Progenitor cell of endocrine pancreas (in vitro differentiated cells): ENCODE results near the gene TANC1. TPM values are rescaled to one million over a fixed set of nuclear protein-coding genes. Genes with fewer than 3 reads are reported as not detected.

Source experiments
- DNase-seq: peaks from one replicate; pipeline ENCODE4 v3.0.0; 2021; ENCODE audit warnings: low spot score; ENCODE audit not compliant: unreplicated experiment
- H3K27ac Mint-ChIP-seq: 2 replicates; pipeline ENCODE4 v1.8.0; 2021; ENCODE audit warnings: mild to moderate bottlenecking, moderate library complexity, mixed read lengths
- H3K27me3 Mint-ChIP-seq: 2 replicates; pipeline ENCODE4 v1.8.0; 2021; ENCODE audit warnings: mixed read lengths
- H3K36me3 Mint-ChIP-seq: 2 replicates; pipeline ENCODE4 v1.8.0; 2022; ENCODE audit warnings: mixed read lengths; ENCODE audit not compliant: insufficient read depth
- H3K4me1 Mint-ChIP-seq: 2 replicates; pipeline ENCODE4 v1.8.0; 2021; ENCODE audit warnings: low read depth, mixed read lengths
- H3K4me3 Mint-ChIP-seq: 2 replicates; pipeline ENCODE4 v1.8.0; 2021; ENCODE audit warnings: low read depth, mild to moderate bottlenecking, moderate library complexity, mixed read lengths
- H3K9me3 Mint-ChIP-seq: 2 replicates; pipeline ENCODE4 v1.8.0; 2021; ENCODE audit warnings: low read depth, mixed read lengths
- total RNA-seq: library from RNA; stranded (reverse); gene quantifications from 2 replicates; pipeline ENCODE4 v1.2.1, GENCODE V29; 2021
- TF ChIP-seq, protein P1 (sequence below): fragments of 200-600 bp; sonication (generic); IDR thresholded peaks from one replicate; pipeline ENCODE4 v1.5.0; 2021; ENCODE audit warnings: antibody characterized with exemption, mild to moderate bottlenecking; ENCODE audit not compliant: unreplicated experiment

Gene TANC1
- total RNA-seq, 1 donor from 2014 or later: 29.8 TPM

DNA sequence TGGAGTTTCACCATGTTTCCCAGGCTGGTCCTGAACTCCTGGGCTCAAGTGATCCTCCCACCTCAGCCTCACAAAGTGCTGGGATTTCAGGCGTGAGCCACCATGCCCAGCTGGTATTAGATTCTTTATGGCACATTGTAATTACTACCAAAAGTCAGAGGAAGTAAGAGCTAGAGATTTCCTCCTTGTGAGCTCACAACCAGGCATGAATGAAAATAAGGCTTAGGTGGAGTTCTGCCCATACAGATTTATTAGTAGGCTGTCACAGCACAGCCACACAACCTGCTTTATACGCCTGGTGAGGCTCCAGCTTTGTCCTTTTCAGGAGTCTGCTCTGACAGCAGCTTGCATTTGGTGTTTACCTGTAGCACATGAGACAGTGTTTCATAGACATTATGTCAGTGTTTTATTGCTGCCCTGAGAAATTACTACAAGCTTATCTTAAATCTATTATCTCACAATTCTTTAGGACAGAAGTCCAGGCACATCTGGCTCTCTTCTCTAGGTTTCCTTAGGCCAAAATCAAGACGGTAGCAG is 156.6 kb downstream of the TANC1 start:
- DNase-seq: no peak
- Mint-ChIP-seq H3K36me3 (peaks cover 5% of the 10 kb centered on the region), H3K27me3 (no peaks in the 10 kb centered on the region), H3K4me1 (peaks cover 24% of the 10 kb centered on the region), H3K9me3 (no peaks in the 10 kb centered on the region), H3K4me3 (no peak overlapping the region), H3K27ac (peak overlapping the region; percentile 86)
- TF ChIP-seq, protein P1, sequence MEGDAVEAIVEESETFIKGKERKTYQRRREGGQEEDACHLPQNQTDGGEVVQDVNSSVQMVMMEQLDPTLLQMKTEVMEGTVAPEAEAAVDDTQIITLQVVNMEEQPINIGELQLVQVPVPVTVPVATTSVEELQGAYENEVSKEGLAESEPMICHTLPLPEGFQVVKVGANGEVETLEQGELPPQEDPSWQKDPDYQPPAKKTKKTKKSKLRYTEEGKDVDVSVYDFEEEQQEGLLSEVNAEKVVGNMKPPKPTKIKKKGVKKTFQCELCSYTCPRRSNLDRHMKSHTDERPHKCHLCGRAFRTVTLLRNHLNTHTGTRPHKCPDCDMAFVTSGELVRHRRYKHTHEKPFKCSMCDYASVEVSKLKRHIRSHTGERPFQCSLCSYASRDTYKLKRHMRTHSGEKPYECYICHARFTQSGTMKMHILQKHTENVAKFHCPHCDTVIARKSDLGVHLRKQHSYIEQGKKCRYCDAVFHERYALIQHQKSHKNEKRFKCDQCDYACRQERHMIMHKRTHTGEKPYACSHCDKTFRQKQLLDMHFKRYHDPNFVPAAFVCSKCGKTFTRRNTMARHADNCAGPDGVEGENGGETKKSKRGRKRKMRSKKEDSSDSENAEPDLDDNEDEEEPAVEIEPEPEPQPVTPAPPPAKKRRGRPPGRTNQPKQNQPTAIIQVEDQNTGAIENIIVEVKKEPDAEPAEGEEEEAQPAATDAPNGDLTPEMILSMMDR: no peak

DNA sequence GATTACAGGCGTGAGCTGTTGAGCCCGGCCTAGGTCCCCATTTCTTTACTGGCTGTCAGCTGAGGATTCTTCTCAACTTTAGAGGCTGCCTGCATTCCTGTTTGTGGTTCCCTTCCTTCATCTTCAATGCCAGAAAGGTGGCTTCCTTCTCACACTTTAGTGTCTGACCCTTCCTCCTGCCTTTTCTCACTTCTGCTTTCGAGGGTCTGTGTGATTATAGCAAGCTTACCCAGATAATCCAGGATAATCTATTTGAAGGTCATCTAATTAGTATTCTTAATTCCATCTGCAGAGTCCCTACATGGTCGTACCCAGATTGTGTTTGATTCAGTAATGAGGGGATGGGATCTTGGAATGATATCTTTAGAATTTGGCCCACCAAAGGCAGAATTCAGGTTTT is 157.4 kb downstream of the TANC1 start:
- no peak for DNase-seq
- H3K4me3 Mint-ChIP-seq: no peak overlapping the region
- H3K27me3 Mint-ChIP-seq: no peaks in the 10 kb centered on the region
- TF ChIP-seq, protein P1: no peak
- H3K4me1 Mint-ChIP-seq: peaks cover 23% of the 10 kb centered on the region
- H3K27ac Mint-ChIP-seq: no peak overlapping the region
- peaks cover 4% of the 10 kb centered on the region for H3K36me3 Mint-ChIP-seq
- no peaks in the 10 kb centered on the region for H3K9me3 Mint-ChIP-seq

DNA sequence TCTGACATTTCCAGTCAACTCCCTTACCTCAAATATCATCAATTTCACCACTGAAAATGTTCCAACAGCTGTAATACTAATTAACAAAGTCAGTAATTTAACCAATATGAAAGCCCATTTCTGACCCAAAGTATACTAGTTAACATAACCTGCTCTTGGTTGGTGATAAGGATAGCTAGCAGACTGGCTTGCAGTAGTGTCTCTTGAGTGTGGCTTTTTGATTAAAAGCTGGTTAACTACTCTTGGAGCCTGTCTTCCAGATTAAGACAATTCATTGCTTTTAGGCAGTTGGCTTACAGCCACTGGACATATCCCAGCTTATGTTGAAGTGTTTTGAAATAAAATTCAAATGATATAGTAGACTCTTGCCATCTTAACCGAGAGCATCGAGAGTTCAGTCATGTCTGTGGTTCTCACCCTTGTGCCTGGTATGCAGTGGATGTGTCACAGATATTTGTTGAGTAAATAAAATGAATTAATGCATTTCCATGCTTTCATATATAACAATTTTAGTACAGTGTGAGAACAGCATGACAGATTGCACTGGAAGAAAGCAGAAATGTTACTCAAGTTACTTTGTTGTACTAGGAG is 158.1 kb downstream of the TANC1 start:
- DNase-seq: no peak
- Mint-ChIP-seq H3K9me3 (no peaks in the 10 kb centered on the region), H3K27me3 (no peaks in the 10 kb centered on the region), H3K27ac (no peak overlapping the region), H3K36me3 (peaks cover 4% of the 10 kb centered on the region), H3K4me1 (peaks cover 24% of the 10 kb centered on the region), H3K4me3 (no peak overlapping the region)
- TF ChIP-seq, protein P1: no peak

DNA sequence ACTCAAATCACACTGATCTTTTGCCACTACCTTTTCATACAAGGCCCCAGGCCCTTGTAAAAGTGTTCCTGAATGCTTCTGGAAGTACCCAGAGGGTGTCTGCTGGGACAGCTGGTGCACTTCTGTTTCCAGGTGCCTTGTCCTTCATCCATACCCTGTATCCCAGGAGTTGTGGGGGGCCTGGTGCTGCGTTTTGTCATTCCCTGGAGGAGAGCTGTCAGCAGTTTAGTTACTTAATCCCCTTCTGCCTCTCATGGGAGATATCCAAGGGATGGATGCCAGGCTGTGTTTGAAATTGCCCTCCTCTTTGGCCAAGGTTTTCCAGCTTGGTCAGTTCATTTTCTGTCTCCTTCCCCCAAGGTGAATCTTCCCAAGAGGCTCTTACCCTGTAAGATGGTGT is 159.8 kb downstream of the TANC1 start:
- Mint-ChIP-seq H3K4me3 (no peak overlapping the region), H3K4me1 (peaks cover 22% of the 10 kb centered on the region)

DNA sequence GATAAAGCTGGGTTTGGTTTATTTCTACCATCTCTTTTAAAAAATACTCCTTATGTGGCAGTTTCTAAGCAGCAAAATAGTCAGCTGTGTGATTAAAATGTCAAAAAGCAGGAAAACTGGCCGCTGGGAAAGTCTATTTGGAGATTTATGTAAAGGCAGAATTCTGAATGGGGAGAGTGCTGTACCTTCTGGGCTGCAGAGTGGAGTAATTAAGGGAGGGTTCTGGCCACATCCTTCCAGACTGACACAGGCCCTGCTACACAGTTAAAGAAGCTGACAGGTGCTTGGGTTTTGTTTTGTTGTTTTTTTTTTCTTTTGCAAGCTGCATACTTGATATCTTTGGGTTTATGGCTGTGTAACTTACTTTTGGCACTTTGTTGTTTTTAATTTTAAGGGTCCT is 160.8 kb downstream of the TANC1 start:
- TF ChIP-seq, protein P1: no peak
- H3K27me3 Mint-ChIP-seq: no peaks in the 10 kb centered on the region
- no peak for DNase-seq
- H3K9me3 Mint-ChIP-seq: no peaks in the 10 kb centered on the region
- H3K36me3 Mint-ChIP-seq: peaks cover 2% of the 10 kb centered on the region
- no peak overlapping the region for H3K4me3 Mint-ChIP-seq
- H3K27ac Mint-ChIP-seq: peak overlapping the region; percentile 28
- peaks cover 17% of the 10 kb centered on the region for H3K4me1 Mint-ChIP-seq

More for the DNA sequence above, 159.8 kb downstream of the TANC1 start:
- no peaks in the 10 kb centered on the region for H3K27me3 Mint-ChIP-seq
- H3K9me3 Mint-ChIP-seq: no peaks in the 10 kb centered on the region
- peaks cover 2% of the 10 kb centered on the region for H3K36me3 Mint-ChIP-seq
- peak overlapping the region; percentile 59 for H3K27ac Mint-ChIP-seq
- TF ChIP-seq, protein P1: no peak
- no peak for DNase-seq
